OCI-LY3 (cell line): ENCODE data around the gene BRS3.

ENCODE experiments used
- H2AFZ ChIP-seq: fragments of 200-600, 300-600 bp; shearing (Covaris generic); 2 replicates; pipeline ENCODE4 v1.6.0; 2014; ENCODE audit warnings: antibody characterized with exemption, low read depth, low read length
- H3K27ac ChIP-seq: fragments of 200-600, 300-600 bp; sonication (generic); 2 replicates; pipeline ENCODE4 v1.5.1; 2014; ENCODE audit warnings: mild to moderate bottlenecking, low read length, moderate library complexity, mixed read lengths
- H3K27me3 ChIP-seq: fragments of 200-600, 300-600 bp; sonication (generic); 2 replicates; pipeline ENCODE4 v1.6.1; 2014; ENCODE audit warnings: low read depth, low read length, mixed read lengths
- H3K36me3 ChIP-seq: fragments of 200-600, 300-600 bp; sonication (generic); replicated peaks from 2 replicates; pipeline ENCODE3; 2014; ENCODE audit warnings: low read depth, low read length, mixed read lengths
- H3K4me1 ChIP-seq: fragments of 300-600, 200-600 bp; sonication (generic); 2 replicates; pipeline ENCODE4 v1.6.1; 2014; ENCODE audit warnings: low read length, mixed read lengths
- H3K4me2 ChIP-seq: fragments of 200-600, 300-600 bp; sonication (generic); 2 replicates; pipeline ENCODE4 v1.6.1; 2014; ENCODE audit warnings: low read length, mixed read lengths
- H3K4me3 ChIP-seq: fragments of 300-600, 200-600 bp; sonication (generic); 2 replicates; pipeline ENCODE4 v1.5.1; 2014; ENCODE audit warnings: antibody characterized with exemption, mild to moderate bottlenecking, low read length, moderate library complexity
- H3K79me2 ChIP-seq: fragments of 300-600, 200-600 bp; shearing (Covaris generic); 2 replicates; pipeline ENCODE4 v1.6.1; 2014; ENCODE audit warnings: mild to moderate bottlenecking, low read length, mixed read lengths
- H3K9ac ChIP-seq: fragments of 300-600, 200-600 bp; shearing (Covaris generic); 2 replicates; pipeline ENCODE4 v1.6.0; 2014; ENCODE audit warnings: mild to moderate bottlenecking, low read length, moderate library complexity
- H3K9me3 ChIP-seq: fragments of 200-600, 300-600 bp; shearing (Covaris generic); 2 replicates; pipeline ENCODE4 v1.6.1; 2014; ENCODE audit warnings: low read length, mixed read lengths; ENCODE audit not compliant: insufficient read depth
- H4K20me1 ChIP-seq: fragments of 200-600, 300-600 bp; sonication (generic); 2 replicates; pipeline ENCODE4 v1.6.1; 2016; ENCODE audit warnings: low read length, mixed read lengths; ENCODE audit not compliant: insufficient read depth
- EZH2phosphoT487 ChIP-seq: fragments of 200-600 bp; shearing (Covaris generic); IDR thresholded peaks from 2 replicates; pipeline ENCODE4 v1.6.1; 2018; ENCODE audit warnings: antibody characterized with exemption, mixed run types, low read depth
- TF ChIP-seq, protein P1 (sequence below): fragments of 200-600, 300-600 bp; sonication (generic); IDR thresholded peaks from 2 replicates; pipeline ENCODE4 v1.5.1; 2014; ENCODE audit warnings: antibody characterized with exemption, low read length, low read depth

Gene BRS3

GRCh38 chrX:136447968-136448367 lies 39.8 kb upstream of the BRS3 start:
- no peaks in the 10 kb centered on the region for H3K9me3 ChIP-seq
- H4K20me1 ChIP-seq: no peaks in the 10 kb centered on the region
- no peak overlapping the region for H3K27ac ChIP-seq
- no peaks in the 10 kb centered on the region for H3K4me1 ChIP-seq
- H3K9ac ChIP-seq: no peak overlapping the region
- H3K27me3 ChIP-seq: no peaks in the 10 kb centered on the region
- no peak overlapping the region for H3K4me3 ChIP-seq
- no peak overlapping the region for H3K4me2 ChIP-seq
- H3K79me2 ChIP-seq: no peaks in the 10 kb centered on the region
- no peak overlapping the region for H2AFZ ChIP-seq
- TF ChIP-seq EZH2phosphoT487: no peak
- TF ChIP-seq, protein P1, sequence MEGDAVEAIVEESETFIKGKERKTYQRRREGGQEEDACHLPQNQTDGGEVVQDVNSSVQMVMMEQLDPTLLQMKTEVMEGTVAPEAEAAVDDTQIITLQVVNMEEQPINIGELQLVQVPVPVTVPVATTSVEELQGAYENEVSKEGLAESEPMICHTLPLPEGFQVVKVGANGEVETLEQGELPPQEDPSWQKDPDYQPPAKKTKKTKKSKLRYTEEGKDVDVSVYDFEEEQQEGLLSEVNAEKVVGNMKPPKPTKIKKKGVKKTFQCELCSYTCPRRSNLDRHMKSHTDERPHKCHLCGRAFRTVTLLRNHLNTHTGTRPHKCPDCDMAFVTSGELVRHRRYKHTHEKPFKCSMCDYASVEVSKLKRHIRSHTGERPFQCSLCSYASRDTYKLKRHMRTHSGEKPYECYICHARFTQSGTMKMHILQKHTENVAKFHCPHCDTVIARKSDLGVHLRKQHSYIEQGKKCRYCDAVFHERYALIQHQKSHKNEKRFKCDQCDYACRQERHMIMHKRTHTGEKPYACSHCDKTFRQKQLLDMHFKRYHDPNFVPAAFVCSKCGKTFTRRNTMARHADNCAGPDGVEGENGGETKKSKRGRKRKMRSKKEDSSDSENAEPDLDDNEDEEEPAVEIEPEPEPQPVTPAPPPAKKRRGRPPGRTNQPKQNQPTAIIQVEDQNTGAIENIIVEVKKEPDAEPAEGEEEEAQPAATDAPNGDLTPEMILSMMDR: no peak
- H3K36me3 ChIP-seq: no peaks in the 10 kb centered on the region

- H3K27ac ChIP-seq: no peak overlapping the region
- no peak overlapping the region for H3K4me2 ChIP-seq
- H3K4me3 ChIP-seq: no peak overlapping the region
- no peaks in the 10 kb centered on the region for H3K9me3 ChIP-seq
- H3K27me3 ChIP-seq: no peaks in the 10 kb centered on the region
- no peaks in the 10 kb centered on the region for H4K20me1 ChIP-seq
- H3K36me3 ChIP-seq: no peaks in the 10 kb centered on the region
- no peak overlapping the region for H2AFZ ChIP-seq
- no peaks in the 10 kb centered on the region for H3K4me1 ChIP-seq
- no peak overlapping the region for H3K9ac ChIP-seq
- TF ChIP-seq, protein P1: no peak
- TF ChIP-seq EZH2phosphoT487: no peak
- H3K79me2 ChIP-seq: no peaks in the 10 kb centered on the region
Observed at GRCh38 chrX:136450050-136450830, 37.5 kb upstream of the BRS3 start.

DNA sequence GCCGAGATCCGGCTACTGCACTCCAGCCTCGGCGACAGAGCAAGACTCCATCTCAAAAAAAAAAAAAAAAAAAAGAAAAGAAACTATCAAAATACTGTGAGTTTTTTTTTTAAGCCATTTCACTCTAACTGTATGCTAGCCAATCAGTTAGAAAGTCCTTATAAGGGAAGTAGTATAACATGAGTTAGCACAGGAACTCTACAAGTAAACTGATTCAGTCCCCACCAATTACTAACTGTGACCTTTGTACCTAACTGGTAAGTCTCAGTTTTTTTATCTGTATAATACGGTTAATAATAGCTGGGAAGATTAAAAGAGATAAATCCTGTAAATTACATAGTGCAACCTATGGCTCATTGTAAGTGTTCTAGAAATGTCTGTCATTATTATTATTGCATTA lies 35.1 kb upstream of the BRS3 start:
- TF ChIP-seq EZH2phosphoT487: no peak
- TF ChIP-seq, protein P1: no peak
- H3K4me1 ChIP-seq: no peaks in the 10 kb centered on the region
- no peaks in the 10 kb centered on the region for H3K27me3 ChIP-seq

GRCh38 chrX:136453114-136453513 lies 34.6 kb upstream of the BRS3 start:
- Histone ChIP-seq H3K27ac (no peak overlapping the region), H3K36me3 (no peaks in the 10 kb centered on the region), H3K4me1 (no peaks in the 10 kb centered on the region), H3K79me2 (no peaks in the 10 kb centered on the region), H3K9me3 (no peaks in the 10 kb centered on the region), H3K4me3 (no peak overlapping the region), H3K9ac (no peak overlapping the region), H3K4me2 (no peak overlapping the region), H3K27me3 (no peaks in the 10 kb centered on the region), H4K20me1 (no peaks in the 10 kb centered on the region), H2AFZ (no peak overlapping the region)
- TF ChIP-seq, protein P1: no peak
- no peak for TF ChIP-seq EZH2phosphoT487

More for the DNA sequence above, 35.1 kb upstream of the BRS3 start:
- no peaks in the 10 kb centered on the region for H3K79me2 ChIP-seq
- H3K9ac ChIP-seq: no peak overlapping the region
- H2AFZ ChIP-seq: no peak overlapping the region
- H3K9me3 ChIP-seq: no peaks in the 10 kb centered on the region
- no peak overlapping the region for H3K27ac ChIP-seq
- H3K4me3 ChIP-seq: no peak overlapping the region
- no peaks in the 10 kb centered on the region for H4K20me1 ChIP-seq
- no peaks in the 10 kb centered on the region for H3K36me3 ChIP-seq
- no peak overlapping the region for H3K4me2 ChIP-seq
